ENCODE measurements around the gene SMIM14. TPM values are rescaled to one million over a fixed set of nuclear protein-coding genes. Genes with fewer than 3 reads are reported as not detected.

Gene SMIM14
- total and polyA plus RNA-seq, 2 of the 8 experiments (the other 6 are each of a cell fraction or from before 2014, with no cell fraction given), result 29.1 to 31.0 TPM

- Histone ChIP-seq H2BK120ac (replicated peaks; ENCODE audit: low read depth, low read length) (no peak overlapping the region), H3K9me3 (ENCODE audit: insufficient read depth in 2 of 2, low read depth in 1 of 2, low read length in 1 of 2) (no peaks in the 10 kb centered on the region), H4K91ac (replicated peaks; ENCODE audit: insufficient read length, low read length) (no peak overlapping the region), H3K14ac (ENCODE audit: insufficient read length) (no peak overlapping the region), H2BK12ac (ENCODE audit: low read depth, low read length) (no peak overlapping the region), H2BK15ac (ENCODE audit: low read length) (no peak overlapping the region), H3K27ac (ENCODE audit: low read depth, low read length) (no peak overlapping the region), H2BK20ac (ENCODE audit: low read length) (no peak overlapping the region), H3K79me1 (ENCODE audit: low read depth, low read length) (no peaks in the 10 kb centered on the region), H4K20me1 (replicated peaks in 1 of 2; ENCODE audit: control insufficient read depth in 1 of 2, insufficient read depth in 2 of 2, low read length in 2 of 2) (no peaks in the 10 kb centered on the region), H3K27me3 (replicated peaks in 1 of 4; ENCODE audit: control insufficient read depth in 3 of 4, extremely low read depth in 1 of 4, insufficient read depth in 3 of 4, low read length in 3 of 4) (no peaks in the 10 kb centered on the region), H3K79me2 (ENCODE audit: control insufficient read depth in 1 of 2, insufficient read depth in 2 of 2, low read length in 2 of 2) (no peaks in the 10 kb centered on the region), H2AFZ (ENCODE audit: low read length) (no peak overlapping the region), H4K8ac (ENCODE audit: extremely low read depth, insufficient read depth, low read length) (no peak overlapping the region), H3K4me1 (replicated peaks in 1 of 4; ENCODE audit: control insufficient read depth in 3 of 4, insufficient read depth in 4 of 4, low read length in 3 of 4) (no peaks in the 10 kb centered on the region), H2AK5ac (ENCODE audit: low read depth, low read length) (no peak overlapping the region), H3K23me2 (ENCODE audit: low read depth, low read length) (no peaks in the 10 kb centered on the region), H4K5ac (ENCODE audit: insufficient read length, low read depth, low read length) (no peak overlapping the region), H3K9ac (replicated peaks in 1 of 4; ENCODE audit: extremely low read depth in 1 of 4, low read depth in 3 of 4, low read length in 3 of 4) (no peak overlapping the region), H3K4ac (replicated peaks; ENCODE audit: insufficient read length, low read depth, low read length) (no peak overlapping the region), H3K4me3 (ENCODE audit: extremely low read depth in 1 of 4, insufficient read depth in 2 of 4, low read depth in 3 of 4, low read length in 4 of 4) (no peak overlapping the region), H2BK5ac (ENCODE audit: low read depth, low read length) (no peak overlapping the region), H3K18ac (ENCODE audit: extremely low read depth, low read length) (no peak overlapping the region), H3K56ac (replicated peaks; ENCODE audit: insufficient read length, low read depth, low read length) (no peak overlapping the region), H3K4me2 (ENCODE audit: insufficient read depth in 1 of 2, low read depth in 2 of 2, low read length in 2 of 2) (no peak overlapping the region), H3K36me3 (ENCODE audit: control insufficient read depth in 2 of 4, insufficient read depth in 4 of 4, low read length in 3 of 4) (peaks cover 16 to 77% (median 49%) of the 10 kb centered on the region in 4 experiments), H3K23ac (ENCODE audit: insufficient read length) (no peak overlapping the region)
- POLR2A ChIA-PET (ENCODE audit: partially characterized antibody), result no interaction called here
- no peak for FAIRE-seq
- CTCF ChIA-PET (ENCODE audit: partially characterized antibody), result no interaction called here
- no peak for DNase-seq (ENCODE audit: low read depth in 1 of 2, low spot score in 2 of 2)
- no peak for TF ChIP-seq ZNF274 (IDR thresholded peaks at IDR 0.05; ENCODE audit: borderline replicate concordance, extremely low read depth, low read length)
- no peak for TF ChIP-seq CBX8 (IDR thresholded peaks at IDR 0.05; ENCODE audit: borderline replicate concordance, low read depth, low read length)
- TF ChIP-seq RFX5 (IDR thresholded peaks at IDR 0.05; ENCODE audit: borderline replicate concordance, low read depth, low read length), result no peak
- TF ChIP-seq SRF (IDR thresholded peaks at IDR 0.05; ENCODE audit: low read depth, low read length), result no peak
- no peak for TF ChIP-seq CHD1 (IDR thresholded peaks at IDR 0.05; ENCODE audit: low read depth, low read length)
- TF ChIP-seq NRF1 (IDR thresholded peaks at IDR 0.05; ENCODE audit: low read depth, low read length), result no peak
- TF ChIP-seq EGR1 (IDR thresholded peaks at IDR 0.05; ENCODE audit: borderline replicate concordance, low read depth, low read length), result no peak
- no peak for TF ChIP-seq BCL11A (IDR thresholded peaks at IDR 0.05; ENCODE audit: low read depth in 2 of 2, low read length in 2 of 2)
- TF ChIP-seq, protein P1, sequence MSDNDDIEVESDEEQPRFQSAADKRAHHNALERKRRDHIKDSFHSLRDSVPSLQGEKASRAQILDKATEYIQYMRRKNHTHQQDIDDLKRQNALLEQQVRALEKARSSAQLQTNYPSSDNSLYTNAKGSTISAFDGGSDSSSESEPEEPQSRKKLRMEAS (IDR thresholded peaks at IDR 0.05), result no peak
- no peak for TF ChIP-seq JUND (IDR thresholded peaks at IDR 0.05; ENCODE audit: low read length)
- TF ChIP-seq SIN3A (conservative IDR thresholded peaks at IDR 0.05 in 1 of 2, IDR thresholded peaks at IDR 0.05 in 1 of 2; ENCODE audit: low read depth in 1 of 2, low read length in 2 of 2), result no peak
- no peak for TF ChIP-seq KDM4A (IDR thresholded peaks at IDR 0.05; ENCODE audit: low read depth, low read length, severe bottlenecking)
- TF ChIP-seq BACH1 (IDR thresholded peaks at IDR 0.05; ENCODE audit: low read length), result no peak
- TF ChIP-seq, protein P2, sequence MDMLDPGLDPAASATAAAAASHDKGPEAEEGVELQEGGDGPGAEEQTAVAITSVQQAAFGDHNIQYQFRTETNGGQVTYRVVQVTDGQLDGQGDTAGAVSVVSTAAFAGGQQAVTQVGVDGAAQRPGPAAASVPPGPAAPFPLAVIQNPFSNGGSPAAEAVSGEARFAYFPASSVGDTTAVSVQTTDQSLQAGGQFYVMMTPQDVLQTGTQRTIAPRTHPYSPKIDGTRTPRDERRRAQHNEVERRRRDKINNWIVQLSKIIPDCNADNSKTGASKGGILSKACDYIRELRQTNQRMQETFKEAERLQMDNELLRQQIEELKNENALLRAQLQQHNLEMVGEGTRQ (IDR thresholded peaks at IDR 0.05; ENCODE audit: low read length), result no peak
These were observed 136.5 kb downstream of the SMIM14 start for GRCh38 chr4:39502019-39502663.
